Stimulated activated CD4-positive, alpha-beta T cell treated with anti-CD3 and anti-CD28 coated beads, Interleukin-1b, Interleukin-23, amount 100 ng/mL, for 1 hour (primary cell): Measurements from ENCODE around the gene NELFB.

Experiments used
- DNase-seq, 2 donors: peaks; one replicate each; pipeline ENCODE4 v3.0.0-alpha.2; 2020; ENCODE audit warnings: low read depth in 2 of 2

Gene NELFB

DNA sequence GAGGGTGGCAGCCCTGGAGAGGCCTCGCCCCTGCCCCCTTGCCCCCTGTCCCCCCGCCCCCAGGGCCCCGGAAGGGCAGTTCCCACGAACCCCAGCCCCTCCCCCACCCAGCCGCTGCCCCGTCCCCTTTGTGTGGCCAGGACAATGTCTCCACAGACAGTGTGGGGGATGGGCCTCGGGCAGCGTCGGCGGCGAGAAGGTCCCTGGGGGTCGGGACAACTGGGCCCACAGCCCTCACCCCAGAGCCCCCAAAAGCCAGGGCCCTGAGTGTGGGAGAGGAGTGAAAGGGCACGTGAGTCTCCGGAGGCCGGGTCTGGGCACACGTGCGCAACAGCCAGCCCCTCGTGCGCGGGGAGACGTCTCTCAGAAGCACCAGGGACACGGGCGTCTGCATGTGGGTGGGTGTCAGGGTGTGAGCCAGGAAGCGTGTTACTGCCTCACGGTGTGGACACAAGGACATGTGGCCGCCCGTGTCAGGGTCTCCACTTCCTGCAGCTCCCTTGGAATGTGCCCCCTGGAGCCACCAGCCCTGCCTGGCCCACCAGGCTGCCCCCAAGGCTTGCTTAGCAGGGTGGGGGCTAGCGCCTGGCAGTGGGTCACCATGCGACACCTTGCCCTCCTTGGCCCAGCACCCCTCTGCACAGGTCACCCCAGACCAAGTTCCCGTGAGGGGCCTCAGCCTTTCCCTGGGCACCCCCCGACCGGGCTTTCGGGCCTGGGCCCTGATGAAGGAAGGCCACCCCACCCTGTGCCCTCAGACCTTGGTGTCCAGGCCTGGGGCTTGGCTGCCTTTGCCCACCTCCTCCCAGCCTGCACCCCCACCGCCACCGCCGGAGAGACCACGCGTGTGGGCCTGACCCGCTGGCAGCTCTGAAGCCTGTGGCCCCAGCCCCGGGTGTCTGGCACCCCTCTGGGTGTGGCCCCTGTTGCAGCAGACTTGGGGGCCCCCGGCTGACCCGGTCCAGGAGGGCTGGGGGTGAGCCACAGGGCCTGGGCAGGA lies 59.7 kb downstream of the NELFB start:
- no peak for DNase-seq

- DNase-seq: no peak
These were observed 60.5 kb downstream of the NELFB start for GRCh38 chr9:137315581-137316011.

DNA sequence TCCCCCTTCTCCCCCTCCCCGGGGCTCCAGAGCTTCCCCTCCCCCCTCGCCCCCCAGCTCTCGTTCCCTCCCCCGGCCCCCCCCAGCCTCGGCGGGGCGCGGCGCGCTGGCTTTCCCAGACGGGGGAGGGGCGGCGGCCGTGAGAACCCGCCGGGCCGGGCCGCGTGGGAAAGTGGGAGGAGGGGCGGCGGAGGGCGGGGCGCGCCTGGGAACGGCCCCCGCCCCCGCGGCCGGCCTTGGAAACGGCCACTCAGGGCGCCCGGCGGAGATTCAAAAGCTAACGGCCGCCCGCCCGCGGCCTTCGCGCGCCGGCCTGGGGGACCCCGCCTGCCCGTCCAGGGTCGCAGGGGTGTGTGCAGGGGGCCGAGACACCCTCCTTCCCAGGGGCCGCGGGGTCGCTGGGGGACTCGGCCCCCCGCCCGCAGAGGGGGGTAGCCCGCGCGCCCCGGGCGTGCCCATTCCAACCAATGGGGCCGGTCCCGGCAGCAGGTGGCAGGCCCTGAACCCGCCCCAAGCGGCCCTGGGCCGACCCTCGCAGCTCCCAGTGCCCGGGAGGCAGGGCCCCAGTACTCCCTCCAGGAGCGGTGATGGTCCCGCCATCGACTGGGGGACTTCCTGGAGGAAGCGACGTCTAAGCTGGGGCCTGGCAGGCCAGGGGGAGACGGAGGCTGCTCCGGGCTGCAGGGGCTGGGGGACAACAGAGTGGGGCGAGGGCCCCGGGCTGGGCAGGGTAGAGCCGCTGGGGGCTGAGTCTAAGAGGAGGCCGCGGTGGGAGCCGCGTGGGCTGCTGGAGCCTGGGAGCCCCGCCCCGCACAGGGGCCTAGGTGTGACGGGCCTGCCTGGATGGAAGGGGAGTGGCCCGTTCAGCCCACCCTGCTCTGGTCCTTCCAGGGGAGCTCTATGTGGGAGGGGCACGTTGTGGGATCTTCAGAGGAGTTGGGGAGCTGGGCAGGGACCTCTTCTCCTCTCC lies 61.2 kb downstream of the NELFB start:
- DNase-seq: no peak

GRCh38 chr9:137317021-137317717 lies 62.0 kb downstream of the NELFB start:
- DNase-seq: no peak

DNA sequence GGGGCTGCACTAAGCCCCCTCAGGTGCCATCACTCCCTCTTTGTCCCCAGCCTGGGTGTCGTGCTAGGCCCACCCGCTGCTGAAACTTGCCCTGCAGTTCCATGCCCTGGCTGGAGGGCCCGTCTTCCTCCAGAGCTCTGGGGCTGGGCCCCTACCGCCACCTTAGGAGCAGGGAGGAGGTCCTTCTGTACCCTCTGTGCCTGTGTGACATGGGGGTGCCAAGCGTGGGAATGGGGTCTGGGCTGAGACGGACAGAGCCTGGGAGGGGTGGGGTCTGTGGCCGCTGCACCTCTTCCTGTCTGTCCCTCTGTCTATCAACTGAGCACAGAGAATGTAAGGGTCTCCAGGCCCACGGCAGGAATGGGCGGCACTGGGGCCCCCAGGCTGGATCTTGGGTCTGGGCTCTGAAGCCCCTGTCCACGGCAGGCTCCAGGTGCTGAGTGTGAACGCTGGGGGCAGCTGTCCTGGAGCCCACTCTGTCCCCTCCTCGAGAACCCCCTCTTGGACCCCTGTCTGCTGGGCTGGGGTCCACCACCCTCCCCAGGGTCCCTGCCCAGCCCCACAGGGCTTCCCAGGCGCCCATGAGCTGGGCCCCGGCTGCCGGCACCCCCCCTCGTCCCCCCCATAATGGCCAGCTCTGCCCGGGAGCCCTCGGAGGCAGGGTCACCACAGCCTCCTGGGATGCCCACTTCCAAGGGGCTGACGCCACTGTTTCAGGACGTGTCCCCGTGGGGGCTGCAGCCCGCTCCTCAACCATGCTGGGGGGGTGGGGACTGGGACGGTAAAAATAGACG lies 62.8 kb downstream of the NELFB start:
- no peak for DNase-seq

- no peak for DNase-seq
These were observed 63.5 kb downstream of the NELFB start for GRCh38 chr9:137318602-137319001.

GRCh38 chr9:137319011-137319738 lies 64.0 kb downstream of the NELFB start:
- no peak for DNase-seq

DNA sequence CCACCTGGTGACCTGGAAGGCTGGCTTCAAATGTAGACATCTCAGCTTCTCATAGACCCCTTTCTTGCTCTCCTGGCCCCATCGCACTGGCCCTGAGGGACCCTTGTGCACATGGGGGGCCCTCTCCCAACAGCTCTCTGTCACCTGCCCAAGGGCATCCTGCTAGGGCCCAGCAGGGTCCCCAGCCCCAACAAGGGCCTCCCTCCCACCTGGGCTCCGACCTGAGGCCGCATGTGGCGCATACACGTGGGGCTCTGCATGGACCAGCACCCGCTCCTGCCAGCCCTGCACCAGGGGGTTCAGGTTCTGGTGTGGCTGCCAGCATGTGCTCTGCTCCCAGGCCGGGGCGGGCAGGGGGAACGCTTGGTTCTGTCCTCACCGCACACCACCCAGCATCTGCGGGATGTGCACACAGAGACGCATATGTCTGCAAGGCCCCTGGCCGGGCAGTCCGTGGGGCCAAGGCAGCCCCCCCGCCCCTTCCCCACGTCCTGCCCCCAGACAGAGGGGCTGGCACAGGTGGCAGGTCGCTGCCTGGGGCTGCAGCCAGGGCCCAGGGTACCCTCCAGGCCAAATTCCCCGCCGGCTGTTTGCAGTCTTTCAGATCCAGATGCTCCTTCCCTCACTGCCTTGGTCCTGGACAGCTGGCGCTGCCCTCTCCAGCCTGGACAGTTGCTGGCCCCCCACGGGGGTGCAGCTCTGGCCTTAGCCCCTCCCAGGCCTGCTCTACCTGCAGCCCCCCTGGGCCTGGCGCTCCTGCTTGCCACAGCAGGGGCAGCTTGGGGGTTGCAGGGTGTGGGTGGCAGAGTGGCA lies 64.8 kb downstream of the NELFB start:
- DNase-seq: no peak

DNA sequence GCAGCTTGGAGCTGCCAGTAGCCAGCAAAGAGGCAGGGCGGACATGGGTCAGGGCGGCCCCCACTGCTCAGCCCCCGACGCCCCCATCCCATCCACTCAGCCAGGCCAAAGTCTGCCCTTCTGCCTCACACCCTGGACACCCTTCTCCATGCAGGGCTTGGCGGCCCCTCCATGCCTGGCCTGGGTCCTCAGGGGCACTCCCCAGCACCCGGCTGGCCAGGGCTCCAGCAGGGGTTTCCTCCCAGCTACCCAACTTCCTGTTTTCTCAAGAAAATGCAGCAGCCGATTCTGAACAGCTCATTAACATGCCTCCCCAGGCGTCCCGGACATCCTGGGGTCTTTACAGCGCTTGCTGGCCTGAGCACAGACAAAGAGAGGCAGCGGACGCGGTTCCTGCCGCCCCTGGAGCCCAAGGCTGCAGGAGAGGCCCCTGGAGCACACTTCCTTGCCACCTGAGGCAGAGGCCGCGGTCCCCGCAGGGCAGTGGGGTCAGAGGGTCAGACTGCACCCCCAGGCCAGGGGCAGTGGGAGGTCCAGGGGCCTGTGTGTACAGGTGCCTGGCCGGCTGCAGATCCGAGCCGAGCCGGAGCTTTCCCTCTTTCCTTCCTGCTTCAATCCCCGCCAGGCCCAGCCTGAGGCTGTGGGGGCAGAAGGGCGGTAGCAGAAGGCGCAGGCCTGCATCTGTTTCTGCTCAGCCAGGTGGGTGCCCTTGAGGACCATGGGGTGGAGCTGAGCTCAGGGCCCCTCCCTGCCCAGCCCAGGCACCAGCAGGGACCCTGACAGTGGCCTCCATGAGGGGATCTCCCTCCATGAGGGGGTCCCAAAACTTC lies 65.6 kb downstream of the NELFB start:
- DNase-seq: no peak

GRCh38 chr9:137321726-137322361 lies 66.7 kb downstream of the NELFB start:
- DNase-seq: no peak
